HG02981 (cell line): ENCODE data around the gene CPA1.

Experiments
- ATAC-seq: cut with Tn5 transposase; IDR thresholded peaks from one replicate; pipeline ENCODE4 v1.9.1; 2021; ENCODE audit warnings: mild to moderate bottlenecking, moderate library complexity; ENCODE audit not compliant: unreplicated experiment

CPA1 gene

GRCh38 chr7:130423501-130424037 lies 43.3 kb downstream of the CPA1 start:
- no peak for ATAC-seq

GRCh38 chr7:130425796-130426195 lies 45.5 kb downstream of the CPA1 start:
- ATAC-seq, result no peak

DNA sequence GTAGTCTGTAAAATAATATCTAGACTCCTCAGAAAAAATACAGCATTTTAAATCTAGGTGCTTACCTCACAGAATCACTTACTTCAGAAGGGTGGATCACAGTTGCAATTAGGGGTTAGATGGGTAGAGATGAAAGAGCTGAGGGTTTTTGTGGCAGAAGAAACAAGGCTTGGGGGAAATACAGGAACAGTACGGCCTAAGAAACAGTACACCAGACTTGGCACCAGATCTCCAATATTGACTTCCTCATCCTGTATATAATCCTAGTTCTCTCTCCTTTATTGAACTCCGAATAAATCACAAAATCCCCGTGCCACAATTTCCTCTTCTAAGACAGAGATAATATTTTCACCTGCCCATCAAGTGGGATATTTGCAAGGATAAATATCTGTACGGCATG lies 46.3 kb downstream of the CPA1 start:
- no peak for ATAC-seq

DNA sequence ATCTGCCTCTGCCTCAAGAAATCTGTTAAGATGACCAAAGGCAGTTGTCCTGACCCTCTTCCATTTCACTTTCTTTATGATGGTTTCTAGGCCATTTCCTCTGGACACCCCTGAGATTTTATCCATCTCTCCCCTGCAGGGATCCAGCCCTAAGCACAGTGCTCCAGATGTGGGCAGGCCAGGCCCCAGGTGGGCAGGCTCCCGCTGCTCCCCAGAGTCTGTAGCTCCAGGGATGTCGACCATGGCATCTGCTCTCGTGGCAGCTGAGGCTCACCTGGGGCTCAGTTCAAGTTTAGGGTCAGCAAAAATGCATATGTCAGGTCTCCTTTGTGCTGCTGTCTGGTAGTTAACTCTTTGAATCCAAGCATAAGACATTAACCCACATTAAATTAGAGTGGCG lies 48.7 kb downstream of the CPA1 start:
- ATAC-seq, result no peak

- no peak for ATAC-seq
Measured at GRCh38 chr7:130430115-130430514, 49.8 kb downstream of the CPA1 start.

DNA sequence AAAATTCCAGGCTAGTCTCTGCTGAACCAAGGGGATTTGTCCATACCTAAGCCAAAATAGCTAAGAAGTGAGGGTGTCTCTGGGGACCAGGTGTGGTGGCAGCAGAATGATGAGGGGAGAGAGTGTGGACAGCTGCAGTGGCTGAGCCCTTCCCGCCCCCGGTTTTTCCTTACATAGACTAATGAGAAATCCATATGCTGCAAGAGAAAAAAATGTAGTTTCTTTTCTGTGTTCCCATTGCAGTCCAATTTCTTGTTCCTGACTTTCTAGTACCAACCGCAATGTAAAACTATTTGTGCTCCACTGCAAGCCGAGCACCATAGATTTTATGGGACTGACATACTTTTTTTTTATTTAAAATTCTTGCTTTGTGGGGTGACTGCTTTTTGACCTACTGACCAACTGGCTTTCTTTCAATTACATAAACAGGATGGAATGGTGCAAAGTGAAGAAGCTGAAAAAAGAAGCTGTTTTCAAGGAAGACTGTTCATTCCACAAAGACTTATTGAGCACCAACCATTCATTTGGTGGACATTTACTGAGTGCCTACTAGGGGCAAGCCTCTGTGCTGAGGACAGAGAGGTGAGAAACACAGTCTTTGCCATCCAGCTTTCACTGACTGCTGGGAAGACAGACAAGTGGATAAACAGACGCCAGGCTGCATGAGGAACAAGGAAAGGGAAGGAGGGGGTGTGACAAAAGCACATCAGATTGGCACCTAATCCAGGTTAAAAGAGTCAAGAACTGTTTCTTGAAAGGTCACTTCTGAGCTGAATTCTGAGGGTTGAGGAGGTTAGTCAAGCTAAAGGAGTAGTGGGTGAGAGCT lies 50.8 kb downstream of the CPA1 start:
- ATAC-seq, result no peak

DNA sequence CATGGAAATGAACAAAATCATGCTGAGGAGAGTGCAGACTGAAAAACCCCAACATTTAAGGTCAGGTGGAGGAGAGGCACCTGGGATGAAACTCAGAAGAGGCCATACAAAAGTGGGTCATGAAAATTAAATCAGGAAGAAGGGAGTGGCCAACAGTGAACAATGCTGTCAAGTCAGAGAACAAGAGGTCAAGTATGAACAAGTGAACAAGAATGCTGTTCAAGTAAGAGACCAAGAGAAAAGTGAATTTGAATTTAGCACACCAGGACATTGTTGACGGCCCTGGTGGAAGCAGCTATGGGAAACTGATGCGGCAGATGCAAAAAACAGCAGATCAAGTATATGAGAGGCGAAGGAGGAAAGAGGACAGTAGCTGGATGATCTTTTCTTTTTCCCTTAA lies 52.6 kb downstream of the CPA1 start:
- ATAC-seq, result no peak

DNA sequence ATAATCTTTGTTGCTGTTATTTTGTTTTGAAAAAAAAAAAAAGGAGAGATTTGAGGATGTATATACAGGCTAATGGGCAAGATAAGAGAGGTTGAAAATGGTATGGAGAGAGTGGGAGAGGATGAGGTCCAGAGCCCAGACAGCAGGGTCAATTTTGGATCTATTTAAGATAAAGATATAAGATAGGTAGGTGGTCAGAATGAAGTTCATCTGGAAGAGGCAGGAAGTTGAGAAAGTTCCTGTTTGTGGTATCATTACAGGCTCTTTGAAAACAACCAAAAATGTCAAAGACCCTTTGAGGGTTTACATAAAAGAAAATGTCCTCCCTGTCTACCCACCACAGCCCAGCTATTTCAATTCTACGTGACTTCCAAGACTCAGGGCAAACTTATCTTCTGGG lies 53.0 kb downstream of the CPA1 start:
- ATAC-seq, result no peak

DNA sequence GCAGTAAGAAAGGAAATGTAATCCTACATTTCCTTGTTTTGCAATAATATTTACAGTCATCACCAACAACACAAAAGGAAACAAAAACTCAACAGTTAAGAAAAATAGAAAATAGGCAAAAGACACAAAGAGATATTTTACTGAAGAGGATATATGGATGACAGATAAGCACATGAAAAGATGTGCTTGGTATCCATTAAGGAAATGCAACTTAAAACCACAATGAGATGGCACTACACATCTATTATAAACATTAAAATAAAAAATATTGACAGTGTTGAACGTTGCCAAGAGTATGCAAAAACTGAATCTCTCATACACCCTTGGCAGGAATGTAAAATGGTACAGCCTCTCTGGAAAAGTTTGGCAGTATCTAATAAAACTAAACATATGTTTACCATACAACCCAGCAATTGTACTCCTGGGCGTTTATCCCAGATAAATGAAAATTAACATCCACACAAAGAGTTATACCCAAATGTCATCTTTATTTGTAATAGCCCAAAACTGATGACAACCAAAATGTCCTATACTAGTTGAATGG lies 55.1 kb downstream of the CPA1 start:
- ATAC-seq, result no peak

GRCh38 chr7:130436253-130436652 lies 56.0 kb downstream of the CPA1 start:
- no peak for ATAC-seq
